Measurements from ENCODE around the gene MMP1. TPM values are rescaled to one million over a fixed set of nuclear protein-coding genes. Genes with fewer than 3 reads are reported as not detected.
"Not testable (repeated sequence)": the region's sequence is repeated elsewhere in the genome, so short reads cannot be mapped to it uniquely, and the experiment has no call there.

The MMP1 gene
- total RNA-seq, 3 donors from 2014 or later = not detected

GRCh38 chr11:102753267-102753666 is 44.7 kb downstream of the MMP1 start:
- Histone ChIP-seq H3K9me3 (peaks cover 0 to 10% of the 10 kb centered on the region in 2 donors), H3K4me1 (no peaks in the 10 kb centered on the region), H3K27ac (no peak overlapping the region), H3K4me3 (no peak overlapping the region), H3K27me3 (no peaks in the 10 kb centered on the region), H3K36me3 (no peaks in the 10 kb centered on the region)
- DNase-seq (ENCODE audit: low spot score in 2 of 2) = no peak
- intact Hi-C loops (cut with DNase I; ENCODE audit: low total_unique reads) = no loop called here
- no peak for TF ChIP-seq POLR2AphosphoS5 (IDR thresholded peaks at IDR 0.05)
- no peak for TF ChIP-seq POLR2A (IDR thresholded peaks at IDR 0.05)
- TF ChIP-seq CTCF (IDR thresholded peaks at IDR 0.05) = no peak

GRCh38 chr11:102751673-102752072 is 46.3 kb downstream of the MMP1 start:
- TF ChIP-seq POLR2A (IDR thresholded peaks at IDR 0.05) = no peak
- no peak for TF ChIP-seq CTCF (IDR thresholded peaks at IDR 0.05)
- no peak for TF ChIP-seq POLR2AphosphoS5 (IDR thresholded peaks at IDR 0.05)
- Histone ChIP-seq H3K4me3 (no peak overlapping the region), H3K4me1 (no peaks in the 10 kb centered on the region), H3K36me3 (no peaks in the 10 kb centered on the region), H3K9me3 (peaks cover 0 to 22% of the 10 kb centered on the region in 2 donors), H3K27ac (no peak overlapping the region), H3K27me3 (no peaks in the 10 kb centered on the region)
- DNase-seq (ENCODE audit: low spot score in 2 of 2) = no peak
- intact Hi-C loops (cut with DNase I; ENCODE audit: low total_unique reads) = no loop called here

GRCh38 chr11:102749101-102749722 is 48.7 kb downstream of the MMP1 start:
- Histone ChIP-seq H3K36me3 (no peaks in the 10 kb centered on the region), H3K4me1 (no peaks in the 10 kb centered on the region), H3K27me3 (no peaks in the 10 kb centered on the region), H3K9me3 (peaks cover 0 to 22% of the 10 kb centered on the region in 2 donors), H3K27ac (no peak overlapping the region), H3K4me3 (no peak overlapping the region)
- no peak for DNase-seq (ENCODE audit: low spot score in 2 of 2)
- TF ChIP-seq POLR2AphosphoS5 (IDR thresholded peaks at IDR 0.05) = no peak
- TF ChIP-seq POLR2A (IDR thresholded peaks at IDR 0.05) = no peak
- TF ChIP-seq CTCF (IDR thresholded peaks at IDR 0.05) = no peak
- intact Hi-C loops (cut with DNase I; ENCODE audit: low total_unique reads) = no loop called here

GRCh38 chr11:102746746-102747578 is 51.0 kb downstream of the MMP1 start:
- H3K4me3 ChIP-seq; H3K27me3 ChIP-seq; H3K36me3 ChIP-seq; H3K27ac ChIP-seq; intact Hi-C loops (cut with DNase I; ENCODE audit: low total_unique reads); DNase-seq (ENCODE audit: low spot score in 2 of 2); H3K4me1 ChIP-seq: not testable (repeated sequence)
- H3K9me3 ChIP-seq = peaks cover 0 to 22% of the 10 kb centered on the region in 2 donors

Other genes starting within 250 kb of the MMP1 start
- gene MMP20, start 172.8 kb downstream of the MMP1 start, total RNA-seq = under 1 TPM in 1 of 3 donors, not detected in 2; 0.59 TPM
- 1 to 10 TPM in 1 of 3 donors, under 1 TPM in 1, not detected in 1; 0.33 to 2.1 TPM for gene MMP27, start 92.4 kb downstream of the MMP1 start, total RNA-seq
- 1 to 10 TPM in 1 of 3 donors, under 1 TPM in 1, not detected in 1; 0.33 to 2.3 TPM for gene MMP8, start 73.2 kb downstream of the MMP1 start, total RNA-seq
- under 1 TPM in 1 of 3 donors, not detected in 2; 0.66 TPM for gene MMP10, start 17.5 kb downstream of the MMP1 start, total RNA-seq
- gene MMP3, start 45.4 kb upstream of the MMP1 start, total RNA-seq = 10 to 100 TPM; 11.0 to 63.4 (median 23.9) TPM
- gene MMP12, start 76.8 kb upstream of the MMP1 start, total RNA-seq = 1 to 10 TPM in 1 of 3 donors, not detected in 2; 3.5 TPM
- gene MMP13, start 157.6 kb upstream of the MMP1 start, total RNA-seq = not detected

Data from breast epithelium (tissue), 4 donors.